Measurements from ENCODE around the gene TMEM233. TPM values are rescaled to one million over a fixed set of nuclear protein-coding genes. Genes with fewer than 3 reads are reported as not detected.
A peak's percentile ranks its signal among the peaks of the same experiment; 100 is the strongest.

The TMEM233 gene
- total RNA-seq, 4 donors from 2014 or later = 0.31 to 0.57 TPM; not detected in 2

DNA sequence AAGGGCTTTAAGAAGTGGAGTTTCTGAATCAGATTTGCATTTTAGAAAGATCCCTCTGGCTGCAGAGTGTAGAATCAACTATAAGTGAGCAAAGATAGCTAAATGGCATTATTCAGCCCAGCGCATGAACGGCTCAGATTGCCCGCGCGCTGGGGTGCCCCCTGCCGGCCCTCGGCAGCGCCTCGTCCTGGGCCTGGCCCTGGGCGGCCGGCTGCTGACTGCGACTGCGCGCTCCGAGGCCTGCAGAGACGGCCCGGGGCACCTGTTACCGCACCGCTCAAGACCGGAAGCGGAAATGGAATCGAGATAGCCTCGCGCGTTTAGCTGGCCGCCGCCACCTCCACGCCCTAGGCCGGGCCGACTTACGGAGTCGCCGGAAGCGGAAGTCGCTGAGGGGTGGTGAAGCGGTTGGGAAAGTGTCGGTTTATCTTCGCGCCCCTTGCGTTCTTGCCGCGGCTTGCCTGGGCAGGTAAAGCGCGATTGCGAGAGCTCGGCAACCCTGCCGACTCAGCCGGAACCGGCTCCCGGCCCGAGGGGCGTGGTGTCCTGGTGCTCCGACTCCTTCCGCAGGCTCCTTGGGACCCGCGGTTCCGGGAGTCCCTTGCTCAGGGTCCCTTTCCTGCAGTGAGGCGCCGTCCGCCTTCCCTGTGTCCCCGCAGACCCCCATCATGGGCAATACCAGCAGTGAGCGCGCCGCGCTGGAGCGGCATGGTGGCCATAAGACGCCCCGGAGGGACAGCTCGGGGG, 74.2 kb downstream of the TMEM233 start, which contains the start of gene PRKAB1:
Gene PRKAB1, plus strand, starts transcription at position 557 of the 747 bp plus-strand sequence. Its CDS starts 112 bp downstream, at position 669.
- TF ChIP-seq, protein P1, sequence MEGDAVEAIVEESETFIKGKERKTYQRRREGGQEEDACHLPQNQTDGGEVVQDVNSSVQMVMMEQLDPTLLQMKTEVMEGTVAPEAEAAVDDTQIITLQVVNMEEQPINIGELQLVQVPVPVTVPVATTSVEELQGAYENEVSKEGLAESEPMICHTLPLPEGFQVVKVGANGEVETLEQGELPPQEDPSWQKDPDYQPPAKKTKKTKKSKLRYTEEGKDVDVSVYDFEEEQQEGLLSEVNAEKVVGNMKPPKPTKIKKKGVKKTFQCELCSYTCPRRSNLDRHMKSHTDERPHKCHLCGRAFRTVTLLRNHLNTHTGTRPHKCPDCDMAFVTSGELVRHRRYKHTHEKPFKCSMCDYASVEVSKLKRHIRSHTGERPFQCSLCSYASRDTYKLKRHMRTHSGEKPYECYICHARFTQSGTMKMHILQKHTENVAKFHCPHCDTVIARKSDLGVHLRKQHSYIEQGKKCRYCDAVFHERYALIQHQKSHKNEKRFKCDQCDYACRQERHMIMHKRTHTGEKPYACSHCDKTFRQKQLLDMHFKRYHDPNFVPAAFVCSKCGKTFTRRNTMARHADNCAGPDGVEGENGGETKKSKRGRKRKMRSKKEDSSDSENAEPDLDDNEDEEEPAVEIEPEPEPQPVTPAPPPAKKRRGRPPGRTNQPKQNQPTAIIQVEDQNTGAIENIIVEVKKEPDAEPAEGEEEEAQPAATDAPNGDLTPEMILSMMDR (IDR thresholded peaks at IDR 0.05) = peak; percentile 65 to 96 (median 82)
- no peak for TF ChIP-seq EP300 (IDR thresholded peaks at IDR 0.05)
- peak; percentile 91 for TF ChIP-seq POLR2AphosphoS5 (IDR thresholded peaks at IDR 0.05)
- peak; percentile 68 to 74 for TF ChIP-seq POLR2A (IDR thresholded peaks at IDR 0.05)
- 0% methylated on average over 4 to 5 of the region's 69 CpGs for WGBS, 2 donors (ENCODE audit: low coverage in 1 of 2)

DNA sequence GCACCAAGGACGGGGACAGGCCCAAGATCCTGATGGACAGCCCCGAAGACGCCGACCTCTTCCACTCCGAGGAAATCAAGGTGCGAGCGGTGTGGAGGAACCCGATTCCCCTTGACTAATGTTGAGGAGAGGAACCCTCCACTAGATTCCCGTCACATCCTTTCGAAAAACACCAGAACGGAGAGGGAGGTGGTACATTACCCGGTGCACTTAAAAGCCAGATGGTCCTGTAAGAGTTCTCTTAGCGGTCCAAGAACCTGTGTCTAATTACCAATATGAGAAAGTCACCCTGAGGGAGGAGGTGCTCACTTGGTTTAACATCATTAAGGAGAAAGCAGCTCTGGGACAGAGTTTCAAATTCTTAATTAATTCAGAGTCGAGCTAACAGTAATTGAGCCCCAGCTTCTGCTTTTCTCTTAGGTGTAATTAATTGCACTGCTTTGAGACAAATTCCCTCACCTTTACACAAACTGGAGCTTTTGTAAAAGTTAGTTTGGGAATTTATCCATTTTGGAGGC, 74.8 kb downstream of the TMEM233 start:
- H3K4me1 ChIP-seq = peaks cover 3 to 61% (median 10%) of the 10 kb centered on the region in 3 donors
- ATAC-seq = no peak
- H3K27ac ChIP-seq = peak overlapping the region; percentile 88 to 96 (median 94)
- H3K36me3 ChIP-seq = peaks cover 0 to 38% of the 10 kb centered on the region in 2 donors
- 9 to 15% methylated on average over 4 to 10 of the region's 14 CpGs for WGBS, 2 donors (ENCODE audit: low coverage in 1 of 2)
- no peaks in the 10 kb centered on the region for H3K27me3 ChIP-seq
- no peak for TF ChIP-seq POLR2A (IDR thresholded peaks at IDR 0.05)
- TF ChIP-seq, protein P1 (IDR thresholded peaks at IDR 0.05) = no peak
- peak overlapping the region; percentile 92 to 96 for H3K4me3 ChIP-seq
- no peaks in the 10 kb centered on the region for H3K9me3 ChIP-seq

More for the DNA sequence above, 74.2 kb downstream of the TMEM233 start, which contains the start of gene PRKAB1:
- H3K4me3 ChIP-seq = peak within 1 kb of the TSS; percentile 92 to 96
- peaks cover 3 to 55% (median 10%) of the 10 kb centered on the region in 3 donors for H3K4me1 ChIP-seq
- H3K27ac ChIP-seq = peak within 1 kb of the TSS; percentile 88 to 96 (median 94)
- H3K9me3 ChIP-seq = no peaks in the 10 kb centered on the region
- peaks cover 0 to 32% of the 10 kb centered on the region in 2 donors for H3K36me3 ChIP-seq
- no peaks in the 10 kb centered on the region for H3K27me3 ChIP-seq
- peak; percentile 100 for ATAC-seq

DNA sequence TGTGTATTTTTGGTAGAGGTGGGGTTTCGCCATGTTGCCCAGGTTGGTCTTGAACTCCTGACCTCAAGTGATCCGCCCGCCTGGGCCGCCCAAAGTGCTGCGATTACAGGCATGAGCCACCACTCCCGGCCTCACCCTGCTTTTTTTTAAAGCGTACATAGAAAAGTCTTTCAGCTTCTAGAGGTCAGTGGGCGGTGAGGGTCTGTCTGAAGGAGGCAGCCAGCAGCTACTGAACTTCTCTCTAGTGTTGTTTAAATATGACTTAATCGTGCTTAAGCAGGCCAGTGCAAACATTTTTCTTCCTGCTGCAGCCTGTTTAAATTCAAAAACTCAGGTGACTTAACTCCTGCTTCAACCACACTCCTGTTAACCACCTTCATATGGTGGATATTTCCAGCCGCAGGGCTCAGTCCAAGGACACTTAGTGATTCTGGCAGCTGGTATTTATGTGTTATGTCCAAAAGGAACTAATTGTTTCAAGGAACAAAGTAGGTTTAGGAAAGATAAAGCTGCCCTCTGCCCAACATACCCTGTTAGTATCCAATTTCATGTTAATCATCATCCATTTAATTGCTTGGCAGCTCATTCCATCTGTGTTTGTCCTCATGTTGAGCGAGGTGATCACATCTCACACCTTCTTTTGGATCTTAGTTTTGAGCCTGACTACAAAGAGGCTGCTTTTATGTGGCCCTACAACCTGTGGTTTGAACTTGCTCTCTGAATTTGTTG, 76.3 kb downstream of the TMEM233 start:
- 40 to 80% methylated on average over 1 to 4 of the region's 11 CpGs for WGBS, 2 donors (ENCODE audit: low coverage in 1 of 2)
- H3K27ac ChIP-seq = peak overlapping the region in 3 of 4 donors; percentile 3 to 43 (median 37)
- peaks cover 0 to 54% of the 10 kb centered on the region in 2 donors for H3K36me3 ChIP-seq
- ATAC-seq = no peak
- no peak for TF ChIP-seq EP300 (IDR thresholded peaks at IDR 0.05)
- TF ChIP-seq, protein P1 (IDR thresholded peaks at IDR 0.05) = no peak
- TF ChIP-seq POLR2AphosphoS5 (IDR thresholded peaks at IDR 0.05) = no peak
- H3K9me3 ChIP-seq = no peaks in the 10 kb centered on the region
- H3K4me1 ChIP-seq = peaks cover 3 to 64% (median 10%) of the 10 kb centered on the region in 3 donors
- peak overlapping the region in 1 of 2 donors; percentile 10 for H3K4me3 ChIP-seq
- H3K27me3 ChIP-seq = no peaks in the 10 kb centered on the region

DNA sequence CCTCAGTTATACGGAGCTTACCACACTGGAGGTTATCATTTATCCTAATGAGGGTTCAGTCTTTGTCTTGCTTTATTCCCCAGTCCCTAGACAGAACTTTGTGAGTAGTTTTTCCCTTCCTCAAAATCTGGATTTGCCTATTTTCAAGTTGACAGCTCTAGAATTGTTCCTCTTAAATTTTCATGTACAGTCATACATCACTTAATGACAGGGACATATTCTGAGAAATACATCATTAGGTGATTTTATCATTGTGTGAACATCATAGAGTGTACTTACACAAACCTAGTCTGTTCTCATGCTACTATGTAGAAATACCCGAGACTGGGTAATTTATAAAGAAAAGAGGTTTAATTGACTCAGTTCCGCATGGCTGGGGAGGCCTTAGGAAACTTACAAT, 77.5 kb downstream of the TMEM233 start:
- H3K4me1 ChIP-seq = peaks cover 3 to 64% (median 10%) of the 10 kb centered on the region in 3 donors
- TF ChIP-seq EP300 (IDR thresholded peaks at IDR 0.05) (no peak), POLR2A (IDR thresholded peaks at IDR 0.05) (no peak), POLR2AphosphoS5 (IDR thresholded peaks at IDR 0.05) (no peak)
- TF ChIP-seq, protein P1 (IDR thresholded peaks at IDR 0.05) = no peak
- no peak overlapping the region for H3K4me3 ChIP-seq
- H3K27me3 ChIP-seq = no peaks in the 10 kb centered on the region
- WGBS, 2 donors (ENCODE audit: low coverage in 1 of 2) = 66 to 88% methylated on average over 2 to 3 of the region's 3 CpGs
- H3K9me3 ChIP-seq = no peaks in the 10 kb centered on the region
- ATAC-seq = no peak
- peaks cover 0 to 65% of the 10 kb centered on the region in 2 donors for H3K36me3 ChIP-seq
- H3K27ac ChIP-seq = peak overlapping the region in 1 of 4 donors; percentile 8
